ENCODE measurements around the gene SUN2.

- TF ChIP-seq CTCF (IDR thresholded peaks at IDR 0.05), result no peak
- TF ChIP-seq POLR2A (IDR thresholded peaks at IDR 0.05), result no peak
Measured at GRCh38 chr22:38735465-38736256, 20.1 kb downstream of the SUN2 start.
